Measurements from ENCODE around the gene KCTD20.
"Not testable (repeated sequence)": the region's sequence is repeated elsewhere in the genome, so short reads cannot be mapped to it uniquely, and the experiment has no call there.

KCTD20 gene

DNA sequence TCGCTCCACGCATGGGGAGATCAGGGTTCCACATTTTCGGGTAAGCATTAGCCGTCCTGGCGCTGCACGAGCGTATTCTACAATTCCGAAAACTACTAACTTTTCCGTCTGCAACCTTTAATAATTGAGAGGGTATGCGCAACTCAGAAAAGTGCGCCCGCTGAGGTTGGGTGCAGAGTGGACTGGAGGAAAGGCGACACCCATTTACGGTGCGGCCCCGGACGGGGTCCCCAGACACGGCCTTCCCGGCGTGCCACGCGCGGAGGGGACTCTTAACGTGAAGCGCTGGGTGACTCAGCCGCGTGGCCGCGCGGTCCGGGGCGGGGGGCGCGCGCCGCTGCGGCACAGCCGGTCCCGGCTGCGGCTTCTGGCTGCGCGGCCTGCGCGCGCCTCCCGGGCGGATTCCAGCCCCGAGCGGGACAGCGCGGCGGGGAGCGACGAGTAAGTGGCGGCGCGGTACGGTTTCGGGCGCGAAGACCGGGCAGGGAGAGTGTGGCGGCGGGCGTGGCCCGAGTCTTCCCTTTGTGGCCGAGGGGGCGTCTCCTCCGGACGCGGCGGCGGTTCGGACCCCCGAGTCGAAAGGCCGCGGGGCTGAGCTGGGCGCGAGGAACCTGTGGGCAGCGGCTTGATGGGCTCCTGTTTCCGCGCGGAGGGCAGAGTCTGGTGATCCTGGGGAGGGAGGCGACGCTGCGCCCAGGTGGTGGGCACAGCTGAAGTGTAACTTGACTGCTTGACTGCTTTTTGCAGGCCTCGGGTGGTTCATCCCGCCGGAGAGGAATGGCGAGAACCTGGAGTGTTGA lies at the start of gene KCTD20, which contains the start of gene PXT1:
Gene KCTD20 (plus strand): TSS at position 330 of the 800 bp plus-strand sequence. CDS start 27,098 bp downstream, outside the sequence.
Gene PXT1 (minus strand): TSS at position 184 of the 800 bp plus-strand sequence. CDS start 16,772 bp downstream, outside the sequence.
- Histone ChIP-seq H3K4me3 (ENCODE audit: low read length) (peak within 1 kb of the TSS; percentile 87), H3K27me3 (ENCODE audit: low read depth, low read length) (no peaks in the 10 kb centered on the region), H3K9me3 (ENCODE audit: insufficient read depth, low read length) (no peaks in the 10 kb centered on the region), H3K9ac (ENCODE audit: low read length) (peak within 1 kb of the TSS; percentile 92), H3K79me2 (ENCODE audit: low read length) (peaks cover 56% of the 10 kb centered on the region), H4K20me1 (ENCODE audit: insufficient read depth, low read length) (no peaks in the 10 kb centered on the region), H3K36me3 (replicated peaks; ENCODE audit: low read depth, low read length) (peaks cover 4% of the 10 kb centered on the region), H3K4me2 (ENCODE audit: low read length) (peak within 1 kb of the TSS; percentile 86), H3K4me1 (ENCODE audit: low read length) (peaks cover 26% of the 10 kb centered on the region), H3K27ac (ENCODE audit: low read length) (peak within 1 kb of the TSS; percentile 70), H2AFZ (ENCODE audit: low read depth, low read length) (peak within 1 kb of the TSS; percentile 81)
- no peak for TF ChIP-seq EZH2phosphoT487 (IDR thresholded peaks at IDR 0.05; ENCODE audit: low read depth)
- TF ChIP-seq, protein P1, sequence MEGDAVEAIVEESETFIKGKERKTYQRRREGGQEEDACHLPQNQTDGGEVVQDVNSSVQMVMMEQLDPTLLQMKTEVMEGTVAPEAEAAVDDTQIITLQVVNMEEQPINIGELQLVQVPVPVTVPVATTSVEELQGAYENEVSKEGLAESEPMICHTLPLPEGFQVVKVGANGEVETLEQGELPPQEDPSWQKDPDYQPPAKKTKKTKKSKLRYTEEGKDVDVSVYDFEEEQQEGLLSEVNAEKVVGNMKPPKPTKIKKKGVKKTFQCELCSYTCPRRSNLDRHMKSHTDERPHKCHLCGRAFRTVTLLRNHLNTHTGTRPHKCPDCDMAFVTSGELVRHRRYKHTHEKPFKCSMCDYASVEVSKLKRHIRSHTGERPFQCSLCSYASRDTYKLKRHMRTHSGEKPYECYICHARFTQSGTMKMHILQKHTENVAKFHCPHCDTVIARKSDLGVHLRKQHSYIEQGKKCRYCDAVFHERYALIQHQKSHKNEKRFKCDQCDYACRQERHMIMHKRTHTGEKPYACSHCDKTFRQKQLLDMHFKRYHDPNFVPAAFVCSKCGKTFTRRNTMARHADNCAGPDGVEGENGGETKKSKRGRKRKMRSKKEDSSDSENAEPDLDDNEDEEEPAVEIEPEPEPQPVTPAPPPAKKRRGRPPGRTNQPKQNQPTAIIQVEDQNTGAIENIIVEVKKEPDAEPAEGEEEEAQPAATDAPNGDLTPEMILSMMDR (IDR thresholded peaks at IDR 0.05; ENCODE audit: low read depth, low read length), result no peak

DNA sequence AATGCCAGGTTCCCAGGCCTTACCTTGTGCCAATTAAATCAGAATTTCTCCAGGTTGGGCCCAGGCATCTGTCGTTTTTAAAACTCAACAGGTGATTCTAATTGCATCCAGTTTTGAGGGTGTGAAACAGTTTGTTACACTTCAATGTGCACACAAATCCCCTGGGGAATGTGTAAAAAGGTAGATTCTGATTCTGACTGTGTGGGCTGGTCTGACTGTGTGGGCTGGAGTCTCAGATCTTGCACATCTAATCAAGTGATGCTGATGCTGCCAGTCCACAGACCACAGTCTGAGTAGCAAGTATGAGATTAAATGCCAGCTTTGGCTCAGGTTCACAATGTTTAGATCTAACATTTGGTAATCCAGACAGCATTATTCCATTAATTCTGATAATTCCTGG lies 42.8 kb upstream of the KCTD20 start:
- no peak overlapping the region for H2AFZ ChIP-seq (ENCODE audit: low read depth, low read length)
- H4K20me1 ChIP-seq (ENCODE audit: insufficient read depth, low read length), result no peaks in the 10 kb centered on the region
- H3K4me3 ChIP-seq (ENCODE audit: low read length), result no peak overlapping the region

GRCh38 chr6:36402481-36402880 lies 40.3 kb upstream of the KCTD20 start:
- H3K4me2 ChIP-seq (ENCODE audit: low read length), result no peak overlapping the region
- no peak overlapping the region for H3K4me3 ChIP-seq (ENCODE audit: low read length)
- H3K9me3 ChIP-seq (ENCODE audit: insufficient read depth, low read length), result no peaks in the 10 kb centered on the region
- H3K9ac ChIP-seq (ENCODE audit: low read length), result no peak overlapping the region
- no peaks in the 10 kb centered on the region for H3K79me2 ChIP-seq (ENCODE audit: low read length)
- H4K20me1 ChIP-seq (ENCODE audit: insufficient read depth, low read length), result no peaks in the 10 kb centered on the region
- TF ChIP-seq, protein P1 (IDR thresholded peaks at IDR 0.05; ENCODE audit: low read depth, low read length), result no peak
- no peak for TF ChIP-seq EZH2phosphoT487 (IDR thresholded peaks at IDR 0.05; ENCODE audit: low read depth)
- no peak overlapping the region for H3K27ac ChIP-seq (ENCODE audit: low read length)
- H2AFZ ChIP-seq (ENCODE audit: low read depth, low read length), result no peak overlapping the region
- no peaks in the 10 kb centered on the region for H3K36me3 ChIP-seq (replicated peaks; ENCODE audit: low read depth, low read length)
- H3K4me1 ChIP-seq (ENCODE audit: low read length), result peaks cover 11% of the 10 kb centered on the region
- peaks cover 30% of the 10 kb centered on the region for H3K27me3 ChIP-seq (ENCODE audit: low read depth, low read length)

More for the DNA sequence above, 42.8 kb upstream of the KCTD20 start:
- H3K79me2 ChIP-seq (ENCODE audit: low read length), result no peaks in the 10 kb centered on the region
- TF ChIP-seq, protein P1 (IDR thresholded peaks at IDR 0.05; ENCODE audit: low read depth, low read length), result no peak
- TF ChIP-seq EZH2phosphoT487 (IDR thresholded peaks at IDR 0.05; ENCODE audit: low read depth), result no peak
- H3K9me3 ChIP-seq (ENCODE audit: insufficient read depth, low read length), result no peaks in the 10 kb centered on the region
- peaks cover 27% of the 10 kb centered on the region for H3K27me3 ChIP-seq (ENCODE audit: low read depth, low read length)
- no peak overlapping the region for H3K9ac ChIP-seq (ENCODE audit: low read length)
- no peaks in the 10 kb centered on the region for H3K36me3 ChIP-seq (replicated peaks; ENCODE audit: low read depth, low read length)
- peak overlapping the region; percentile 7; the same call in 1 of the 2 replicates for H3K4me2 ChIP-seq (ENCODE audit: low read length)
- peaks cover 11% of the 10 kb centered on the region for H3K4me1 ChIP-seq (ENCODE audit: low read length)
- no peak overlapping the region for H3K27ac ChIP-seq (ENCODE audit: low read length)

DNA sequence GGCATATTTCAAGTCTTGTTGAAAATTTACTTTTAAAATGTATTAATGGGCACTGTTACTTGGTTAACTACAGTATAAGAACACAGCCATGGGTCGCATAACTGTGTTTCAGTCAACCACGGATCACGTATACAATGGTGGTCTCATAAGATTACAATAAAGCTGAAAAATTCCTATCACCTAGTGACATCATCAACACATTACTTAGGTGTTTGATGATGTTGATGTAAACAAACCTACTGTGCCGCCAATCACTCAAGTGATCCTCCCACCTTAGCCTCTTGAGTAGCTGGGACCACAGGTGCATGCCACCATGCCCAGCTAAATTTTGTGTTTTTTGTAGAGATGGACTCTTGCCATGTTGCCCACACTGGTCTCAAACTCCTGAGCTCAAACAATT lies 38.6 kb upstream of the KCTD20 start:
- H4K20me1 ChIP-seq (ENCODE audit: insufficient read depth, low read length), result no peaks in the 10 kb centered on the region
- peaks cover 27% of the 10 kb centered on the region for H3K27me3 ChIP-seq (ENCODE audit: low read depth, low read length)
- H3K9ac ChIP-seq (ENCODE audit: low read length), result no peak overlapping the region
- no peak overlapping the region for H2AFZ ChIP-seq (ENCODE audit: low read depth, low read length)
- TF ChIP-seq EZH2phosphoT487 (IDR thresholded peaks at IDR 0.05; ENCODE audit: low read depth), result no peak
- TF ChIP-seq, protein P1 (IDR thresholded peaks at IDR 0.05; ENCODE audit: low read depth, low read length), result no peak
- no peak overlapping the region for H3K4me3 ChIP-seq (ENCODE audit: low read length)
- H3K79me2 ChIP-seq (ENCODE audit: low read length), result no peaks in the 10 kb centered on the region
- no peak overlapping the region for H3K4me2 ChIP-seq (ENCODE audit: low read length)
- no peaks in the 10 kb centered on the region for H3K36me3 ChIP-seq (replicated peaks; ENCODE audit: low read depth, low read length)
- no peak overlapping the region for H3K27ac ChIP-seq (ENCODE audit: low read length)
- H3K9me3 ChIP-seq (ENCODE audit: insufficient read depth, low read length), result no peaks in the 10 kb centered on the region
- H3K4me1 ChIP-seq (ENCODE audit: low read length), result peaks cover 11% of the 10 kb centered on the region

DNA sequence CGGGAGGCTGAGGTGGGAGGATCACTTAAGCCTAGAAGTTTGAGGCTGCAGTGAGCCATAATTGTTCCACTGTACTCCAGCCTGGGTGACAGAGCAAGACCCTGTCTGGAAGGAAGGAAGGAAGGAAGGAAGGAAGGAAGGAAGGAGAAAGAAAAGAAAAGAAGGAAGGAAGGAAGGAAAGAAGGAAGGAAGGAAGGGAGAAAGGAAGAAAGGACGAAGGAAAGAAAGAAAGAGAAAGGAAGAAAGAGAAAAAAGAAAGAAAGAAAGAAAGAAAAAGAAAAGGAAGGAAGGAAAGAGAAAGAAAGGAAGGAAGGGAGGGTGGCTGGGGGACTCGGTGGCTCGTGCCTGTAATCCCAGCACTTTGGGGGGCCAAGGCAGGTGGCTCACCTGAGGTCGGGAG lies 33.1 kb upstream of the KCTD20 start:
- H3K9ac ChIP-seq (ENCODE audit: low read length), result not testable (repeated sequence)

More for the DNA sequence above, 33.1 kb upstream of the KCTD20 start:
- H4K20me1 ChIP-seq (ENCODE audit: insufficient read depth, low read length); H3K9me3 ChIP-seq (ENCODE audit: insufficient read depth, low read length); H3K4me1 ChIP-seq (ENCODE audit: low read length); H3K36me3 ChIP-seq (replicated peaks; ENCODE audit: low read depth, low read length); H2AFZ ChIP-seq (ENCODE audit: low read depth, low read length); H3K27ac ChIP-seq (ENCODE audit: low read length); H3K4me2 ChIP-seq (ENCODE audit: low read length); H3K4me3 ChIP-seq (ENCODE audit: low read length); H3K79me2 ChIP-seq (ENCODE audit: low read length): not testable (repeated sequence)
- peaks cover 12% of the 10 kb centered on the region; the same call in 1 of the 2 replicates for H3K27me3 ChIP-seq (ENCODE audit: low read depth, low read length)

Measured in OCI-LY3 (cell line).